H1 (cell line): ENCODE results near the gene PROZ.

ENCODE experiments used
- EZH2 ChIP-seq: fragments of 200-600 bp; sonication (generic); IDR thresholded peaks from 2 replicates; pipeline ENCODE4 v1.7.1; 2012; ENCODE audit warnings: low read depth, mild to moderate bottlenecking, moderate library complexity, low read length, inconsistent platforms; ENCODE audit not compliant: severe bottlenecking
- RXRA ChIP-seq: IDR thresholded peaks from 2 replicates; pipeline ENCODE4 v1.6.1; 2011; ENCODE audit warnings: low read depth, mild to moderate bottlenecking, low read length, moderate library complexity; ENCODE audit not compliant: insufficient read depth
- TF ChIP-seq, protein P1 (sequence below): fragments of 300-600 bp; sonication (generic); IDR thresholded peaks from 2 replicates; pipeline ENCODE4 v1.7.1; 2012; ENCODE audit warnings: low read length, moderate library complexity, mild to moderate bottlenecking, inconsistent platforms; ENCODE audit not compliant: insufficient replicate concordance

DNA sequence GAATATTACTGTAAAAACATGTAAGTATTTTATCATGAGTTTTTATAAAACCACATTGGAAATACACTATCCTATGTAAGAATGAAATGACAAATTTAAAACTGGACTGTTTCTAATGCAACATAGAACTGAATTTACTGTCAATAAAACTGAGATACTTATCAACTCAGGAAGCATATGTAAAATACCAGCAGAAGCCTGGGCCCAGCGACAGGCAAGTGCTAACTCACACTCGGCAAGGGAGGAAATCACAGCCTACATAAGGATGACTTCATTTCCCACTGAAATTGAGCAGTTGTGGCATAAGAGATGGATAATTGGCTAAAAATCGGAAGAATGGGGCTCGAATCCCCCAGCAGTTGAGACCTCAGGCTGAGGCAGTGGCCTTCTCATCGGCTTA, 12.1 kb downstream of the PROZ start:
- TF ChIP-seq, protein P1, sequence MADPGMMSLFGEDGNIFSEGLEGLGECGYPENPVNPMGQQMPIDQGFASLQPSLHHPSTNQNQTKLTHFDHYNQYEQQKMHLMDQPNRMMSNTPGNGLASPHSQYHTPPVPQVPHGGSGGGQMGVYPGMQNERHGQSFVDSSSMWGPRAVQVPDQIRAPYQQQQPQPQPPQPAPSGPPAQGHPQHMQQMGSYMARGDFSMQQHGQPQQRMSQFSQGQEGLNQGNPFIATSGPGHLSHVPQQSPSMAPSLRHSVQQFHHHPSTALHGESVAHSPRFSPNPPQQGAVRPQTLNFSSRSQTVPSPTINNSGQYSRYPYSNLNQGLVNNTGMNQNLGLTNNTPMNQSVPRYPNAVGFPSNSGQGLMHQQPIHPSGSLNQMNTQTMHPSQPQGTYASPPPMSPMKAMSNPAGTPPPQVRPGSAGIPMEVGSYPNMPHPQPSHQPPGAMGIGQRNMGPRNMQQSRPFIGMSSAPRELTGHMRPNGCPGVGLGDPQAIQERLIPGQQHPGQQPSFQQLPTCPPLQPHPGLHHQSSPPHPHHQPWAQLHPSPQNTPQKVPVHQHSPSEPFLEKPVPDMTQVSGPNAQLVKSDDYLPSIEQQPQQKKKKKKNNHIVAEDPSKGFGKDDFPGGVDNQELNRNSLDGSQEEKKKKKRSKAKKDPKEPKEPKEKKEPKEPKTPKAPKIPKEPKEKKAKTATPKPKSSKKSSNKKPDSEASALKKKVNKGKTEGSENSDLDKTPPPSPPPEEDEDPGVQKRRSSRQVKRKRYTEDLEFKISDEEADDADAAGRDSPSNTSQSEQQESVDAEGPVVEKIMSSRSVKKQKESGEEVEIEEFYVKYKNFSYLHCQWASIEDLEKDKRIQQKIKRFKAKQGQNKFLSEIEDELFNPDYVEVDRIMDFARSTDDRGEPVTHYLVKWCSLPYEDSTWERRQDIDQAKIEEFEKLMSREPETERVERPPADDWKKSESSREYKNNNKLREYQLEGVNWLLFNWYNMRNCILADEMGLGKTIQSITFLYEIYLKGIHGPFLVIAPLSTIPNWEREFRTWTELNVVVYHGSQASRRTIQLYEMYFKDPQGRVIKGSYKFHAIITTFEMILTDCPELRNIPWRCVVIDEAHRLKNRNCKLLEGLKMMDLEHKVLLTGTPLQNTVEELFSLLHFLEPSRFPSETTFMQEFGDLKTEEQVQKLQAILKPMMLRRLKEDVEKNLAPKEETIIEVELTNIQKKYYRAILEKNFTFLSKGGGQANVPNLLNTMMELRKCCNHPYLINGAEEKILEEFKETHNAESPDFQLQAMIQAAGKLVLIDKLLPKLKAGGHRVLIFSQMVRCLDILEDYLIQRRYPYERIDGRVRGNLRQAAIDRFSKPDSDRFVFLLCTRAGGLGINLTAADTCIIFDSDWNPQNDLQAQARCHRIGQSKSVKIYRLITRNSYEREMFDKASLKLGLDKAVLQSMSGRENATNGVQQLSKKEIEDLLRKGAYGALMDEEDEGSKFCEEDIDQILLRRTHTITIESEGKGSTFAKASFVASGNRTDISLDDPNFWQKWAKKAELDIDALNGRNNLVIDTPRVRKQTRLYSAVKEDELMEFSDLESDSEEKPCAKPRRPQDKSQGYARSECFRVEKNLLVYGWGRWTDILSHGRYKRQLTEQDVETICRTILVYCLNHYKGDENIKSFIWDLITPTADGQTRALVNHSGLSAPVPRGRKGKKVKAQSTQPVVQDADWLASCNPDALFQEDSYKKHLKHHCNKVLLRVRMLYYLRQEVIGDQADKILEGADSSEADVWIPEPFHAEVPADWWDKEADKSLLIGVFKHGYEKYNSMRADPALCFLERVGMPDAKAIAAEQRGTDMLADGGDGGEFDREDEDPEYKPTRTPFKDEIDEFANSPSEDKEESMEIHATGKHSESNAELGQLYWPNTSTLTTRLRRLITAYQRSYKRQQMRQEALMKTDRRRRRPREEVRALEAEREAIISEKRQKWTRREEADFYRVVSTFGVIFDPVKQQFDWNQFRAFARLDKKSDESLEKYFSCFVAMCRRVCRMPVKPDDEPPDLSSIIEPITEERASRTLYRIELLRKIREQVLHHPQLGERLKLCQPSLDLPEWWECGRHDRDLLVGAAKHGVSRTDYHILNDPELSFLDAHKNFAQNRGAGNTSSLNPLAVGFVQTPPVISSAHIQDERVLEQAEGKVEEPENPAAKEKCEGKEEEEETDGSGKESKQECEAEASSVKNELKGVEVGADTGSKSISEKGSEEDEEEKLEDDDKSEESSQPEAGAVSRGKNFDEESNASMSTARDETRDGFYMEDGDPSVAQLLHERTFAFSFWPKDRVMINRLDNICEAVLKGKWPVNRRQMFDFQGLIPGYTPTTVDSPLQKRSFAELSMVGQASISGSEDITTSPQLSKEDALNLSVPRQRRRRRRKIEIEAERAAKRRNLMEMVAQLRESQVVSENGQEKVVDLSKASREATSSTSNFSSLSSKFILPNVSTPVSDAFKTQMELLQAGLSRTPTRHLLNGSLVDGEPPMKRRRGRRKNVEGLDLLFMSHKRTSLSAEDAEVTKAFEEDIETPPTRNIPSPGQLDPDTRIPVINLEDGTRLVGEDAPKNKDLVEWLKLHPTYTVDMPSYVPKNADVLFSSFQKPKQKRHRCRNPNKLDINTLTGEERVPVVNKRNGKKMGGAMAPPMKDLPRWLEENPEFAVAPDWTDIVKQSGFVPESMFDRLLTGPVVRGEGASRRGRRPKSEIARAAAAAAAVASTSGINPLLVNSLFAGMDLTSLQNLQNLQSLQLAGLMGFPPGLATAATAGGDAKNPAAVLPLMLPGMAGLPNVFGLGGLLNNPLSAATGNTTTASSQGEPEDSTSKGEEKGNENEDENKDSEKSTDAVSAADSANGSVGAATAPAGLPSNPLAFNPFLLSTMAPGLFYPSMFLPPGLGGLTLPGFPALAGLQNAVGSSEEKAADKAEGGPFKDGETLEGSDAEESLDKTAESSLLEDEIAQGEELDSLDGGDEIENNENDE, result no peak
- TF ChIP-seq RXRA (no peak), EZH2 (no peak)
